ENCODE results near the gene WHRN. TPM values are rescaled to one million over a fixed set of nuclear protein-coding genes. Genes with fewer than 3 reads are reported as not detected.
A peak's percentile ranks its signal among the peaks of the same experiment; 100 is the strongest.

WHRN gene
- total RNA-seq (ENCODE audit: low replicate concordance), result 1.1 and 6.6 TPM in 2 replicates

DNA sequence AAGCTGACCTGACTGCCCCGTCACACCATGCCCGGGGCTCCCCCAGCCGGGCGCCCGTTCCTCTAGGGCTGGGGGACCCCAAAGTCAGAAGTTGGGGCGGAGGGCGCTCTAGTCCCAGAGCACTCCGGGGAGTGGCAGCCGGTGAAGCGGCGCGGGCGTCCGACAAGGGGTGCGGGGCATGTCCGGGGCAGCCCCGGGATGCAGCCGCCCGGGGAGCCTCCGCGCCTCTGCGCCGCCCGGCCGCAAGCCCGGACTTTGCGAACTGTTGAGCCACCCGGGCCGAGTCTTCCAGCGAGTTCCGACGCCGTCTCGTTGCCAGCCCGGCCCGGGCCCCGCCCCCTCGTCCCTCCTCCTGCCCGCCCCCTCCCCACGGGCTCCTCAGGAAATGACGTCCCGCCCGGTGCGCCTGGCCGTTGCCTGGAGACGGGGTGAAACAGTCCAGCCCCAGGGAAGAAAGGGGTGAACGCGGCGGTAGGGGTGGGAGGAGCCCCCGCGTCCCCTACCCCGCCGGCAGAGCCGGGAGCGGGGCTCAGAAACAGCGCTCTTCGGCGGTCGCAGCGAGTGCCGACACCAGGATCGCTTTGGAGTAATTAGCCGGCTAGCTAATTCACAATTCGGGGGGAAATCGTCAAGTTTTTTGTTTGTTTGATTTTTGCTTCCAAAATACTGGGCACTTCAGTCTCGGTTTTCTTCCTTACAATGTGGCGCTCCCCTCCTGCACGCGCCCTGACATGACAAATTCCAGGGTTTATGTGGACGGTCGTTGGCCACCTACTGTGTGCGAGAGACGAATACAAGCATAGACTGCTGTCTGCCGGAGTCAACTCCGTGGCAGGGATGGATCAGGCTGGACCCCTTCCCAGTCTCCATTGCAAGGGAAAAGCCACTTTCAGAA, at the start of gene WHRN:
WHRN (minus strand) TSS at position 287 of the 895 bp plus-strand sequence. CDS start 672 bp downstream, outside the sequence.
- peak; percentile 98 for DNase-seq (ENCODE audit: low spot score)
- H3F3A ChIP-seq (ENCODE audit: low read depth), result peaks cover 28% of the 10 kb centered on the region
- H3K27ac ChIP-seq, result no peak within 1 kb of the TSS
- no peaks in the 10 kb centered on the region for H3K9me3 ChIP-seq (ENCODE audit: low read depth)
- peaks cover 48% of the 10 kb centered on the region for H3K4me1 ChIP-seq
- H3K27me3 ChIP-seq, result peaks cover 49% of the 10 kb centered on the region
- peaks cover 9% of the 10 kb centered on the region for H3K79me2 ChIP-seq (ENCODE audit: low read depth)
- H3K36me3 Mint-ChIP-seq, result no peaks in the 10 kb centered on the region
- peak within 1 kb of the TSS; percentile 54 for H3K4me3 ChIP-seq
- H3K9ac ChIP-seq, result no peak within 1 kb of the TSS
- TF ChIP-seq, protein P1, sequence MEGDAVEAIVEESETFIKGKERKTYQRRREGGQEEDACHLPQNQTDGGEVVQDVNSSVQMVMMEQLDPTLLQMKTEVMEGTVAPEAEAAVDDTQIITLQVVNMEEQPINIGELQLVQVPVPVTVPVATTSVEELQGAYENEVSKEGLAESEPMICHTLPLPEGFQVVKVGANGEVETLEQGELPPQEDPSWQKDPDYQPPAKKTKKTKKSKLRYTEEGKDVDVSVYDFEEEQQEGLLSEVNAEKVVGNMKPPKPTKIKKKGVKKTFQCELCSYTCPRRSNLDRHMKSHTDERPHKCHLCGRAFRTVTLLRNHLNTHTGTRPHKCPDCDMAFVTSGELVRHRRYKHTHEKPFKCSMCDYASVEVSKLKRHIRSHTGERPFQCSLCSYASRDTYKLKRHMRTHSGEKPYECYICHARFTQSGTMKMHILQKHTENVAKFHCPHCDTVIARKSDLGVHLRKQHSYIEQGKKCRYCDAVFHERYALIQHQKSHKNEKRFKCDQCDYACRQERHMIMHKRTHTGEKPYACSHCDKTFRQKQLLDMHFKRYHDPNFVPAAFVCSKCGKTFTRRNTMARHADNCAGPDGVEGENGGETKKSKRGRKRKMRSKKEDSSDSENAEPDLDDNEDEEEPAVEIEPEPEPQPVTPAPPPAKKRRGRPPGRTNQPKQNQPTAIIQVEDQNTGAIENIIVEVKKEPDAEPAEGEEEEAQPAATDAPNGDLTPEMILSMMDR (IDR thresholded peaks at IDR 0.05), result peak; percentile 18
- TF ChIP-seq EZH2 (IDR thresholded peaks at IDR 0.05) (no peak), EZH2phosphoT487 (IDR thresholded peaks at IDR 0.05) (no peak)
- no peaks in the 10 kb centered on the region for H4K20me1 ChIP-seq (ENCODE audit: low read depth)
- peaks cover 9% of the 10 kb centered on the region for H3K27me3 Mint-ChIP-seq (ENCODE audit: insufficient read depth, low read depth)
- H3K4me3 Mint-ChIP-seq, result peak within 1 kb of the TSS; percentile 92
- H3K4me2 ChIP-seq, result peak within 1 kb of the TSS; percentile 72
- H3K36me3 ChIP-seq, result no peaks in the 10 kb centered on the region
- peak within 1 kb of the TSS; percentile 53 for H2AFZ ChIP-seq (replicated peaks)
- peaks cover 3% of the 10 kb centered on the region for H3K9me3 Mint-ChIP-seq
- H3K27ac Mint-ChIP-seq, result peak within 1 kb of the TSS; percentile 93
- peaks cover 49% of the 10 kb centered on the region for H3K4me1 Mint-ChIP-seq

GRCh38 chr9:114553202-114553601, 47.9 kb upstream of the WHRN start:
- Mint-ChIP-seq H3K27me3 (ENCODE audit: insufficient read depth, low read depth) (peaks cover 3% of the 10 kb centered on the region), H3K9me3 (peaks cover 5% of the 10 kb centered on the region), H3K27ac (no peak overlapping the region), H3K4me3 (no peak overlapping the region), H3K36me3 (no peaks in the 10 kb centered on the region), H3K4me1 (peaks cover 9% of the 10 kb centered on the region)
- Histone ChIP-seq H3F3A (ENCODE audit: low read depth) (no peaks in the 10 kb centered on the region), H3K9ac (no peak overlapping the region), H3K9me3 (ENCODE audit: low read depth) (no peaks in the 10 kb centered on the region), H3K27ac (no peak overlapping the region), H3K79me2 (ENCODE audit: low read depth) (no peaks in the 10 kb centered on the region), H3K27me3 (no peaks in the 10 kb centered on the region), H3K4me2 (no peak overlapping the region), H3K4me1 (no peaks in the 10 kb centered on the region), H3K4me3 (no peak overlapping the region), H4K20me1 (ENCODE audit: low read depth) (no peaks in the 10 kb centered on the region), H3K36me3 (no peaks in the 10 kb centered on the region), H2AFZ (replicated peaks) (no peak overlapping the region)
- TF ChIP-seq EZH2phosphoT487 (IDR thresholded peaks at IDR 0.05) (no peak), EZH2 (IDR thresholded peaks at IDR 0.05) (no peak)
- no peak for DNase-seq (ENCODE audit: low spot score)

DNA sequence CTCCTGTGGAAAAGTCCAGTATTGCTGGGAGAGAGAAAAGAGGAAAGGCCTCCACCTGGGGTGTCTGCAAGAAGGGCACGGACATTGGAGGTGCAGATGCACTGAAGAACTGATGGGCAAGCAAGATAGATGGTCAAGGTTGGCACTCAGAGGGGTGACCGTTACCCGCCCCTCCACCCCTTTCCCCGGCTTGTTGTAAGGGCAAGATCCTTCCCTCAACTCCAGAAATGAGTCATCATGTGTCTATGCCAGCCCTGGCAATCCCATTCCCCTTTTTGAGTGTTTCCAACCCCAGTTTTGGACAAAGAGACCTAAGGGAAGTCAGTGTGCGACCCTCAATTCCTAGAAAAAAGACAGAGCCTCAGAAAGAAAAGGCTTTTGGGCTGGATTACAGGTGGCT, 47.4 kb upstream of the WHRN start:
- Histone ChIP-seq H3K27ac (no peak overlapping the region), H3K9ac (no peak overlapping the region), H3K4me1 (no peaks in the 10 kb centered on the region), H3K4me2 (no peak overlapping the region), H3K9me3 (ENCODE audit: low read depth) (no peaks in the 10 kb centered on the region), H3F3A (ENCODE audit: low read depth) (no peaks in the 10 kb centered on the region), H3K4me3 (no peak overlapping the region), H3K36me3 (no peaks in the 10 kb centered on the region), H3K27me3 (no peaks in the 10 kb centered on the region), H4K20me1 (ENCODE audit: low read depth) (no peaks in the 10 kb centered on the region), H2AFZ (replicated peaks) (no peak overlapping the region), H3K79me2 (ENCODE audit: low read depth) (no peaks in the 10 kb centered on the region)
- Mint-ChIP-seq H3K27ac (no peak overlapping the region), H3K27me3 (ENCODE audit: insufficient read depth, low read depth) (peaks cover 3% of the 10 kb centered on the region), H3K36me3 (no peaks in the 10 kb centered on the region), H3K4me3 (no peak overlapping the region), H3K4me1 (peaks cover 4% of the 10 kb centered on the region), H3K9me3 (peaks cover 5% of the 10 kb centered on the region)
- TF ChIP-seq EZH2phosphoT487 (IDR thresholded peaks at IDR 0.05) (no peak), EZH2 (IDR thresholded peaks at IDR 0.05) (no peak)
- TF ChIP-seq, protein P1 (IDR thresholded peaks at IDR 0.05), result no peak
- DNase-seq (ENCODE audit: low spot score), result no peak
